GM21619 (cell line): Measurements from ENCODE around the gene UBE2E2.
"Not testable (repeated sequence)": the region's sequence is repeated elsewhere in the genome, so short reads cannot be mapped to it uniquely, and the experiment has no call there.

Source experiments
- ATAC-seq: cut with Tn5 transposase; IDR thresholded peaks from one replicate; pipeline ENCODE4 v1.9.1; 2021; ENCODE audit not compliant: unreplicated experiment

UBE2E2 gene

GRCh38 chr3:23202921-23203707 lies at the start of gene UBE2E2:
Gene UBE2E2, plus strand, starts transcription at chr3:23203327.
- ATAC-seq: peak; percentile 64

- ATAC-seq: no peak
Observed at GRCh38 chr3:23153436-23153835, 49.7 kb upstream of the UBE2E2 start.

GRCh38 chr3:23157331-23157730 lies 45.8 kb upstream of the UBE2E2 start:
- no peak for ATAC-seq

DNA sequence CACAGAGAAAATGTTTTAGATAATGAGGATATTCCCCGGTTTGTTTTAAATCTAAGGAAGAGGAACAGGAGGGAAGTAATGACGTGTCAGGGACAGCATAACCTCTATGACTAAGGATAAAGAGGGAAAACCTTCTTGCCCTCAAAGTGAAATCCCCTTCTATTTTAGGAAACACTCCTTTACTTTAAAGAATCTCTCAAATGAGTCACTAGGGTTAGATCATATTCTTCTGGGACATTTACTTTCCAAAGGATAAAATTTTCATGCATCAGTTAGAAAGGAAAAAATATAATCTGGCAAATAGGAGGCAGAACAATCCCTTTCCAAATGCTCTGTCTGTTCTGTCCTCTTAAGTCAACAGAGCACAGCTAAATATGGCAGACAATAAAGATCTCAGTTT lies 43.2 kb upstream of the UBE2E2 start:
- ATAC-seq: no peak

- ATAC-seq: no peak
Observed at GRCh38 chr3:23161308-23161707, 41.8 kb upstream of the UBE2E2 start.

- ATAC-seq: peak; percentile 60
Observed at GRCh38 chr3:23161896-23162570, 41.1 kb upstream of the UBE2E2 start.

- ATAC-seq: peak; percentile 47
Observed at GRCh38 chr3:23162934-23163333, 40.2 kb upstream of the UBE2E2 start.

- ATAC-seq: no peak
Observed at GRCh38 chr3:23164746-23165145, 38.4 kb upstream of the UBE2E2 start.

DNA sequence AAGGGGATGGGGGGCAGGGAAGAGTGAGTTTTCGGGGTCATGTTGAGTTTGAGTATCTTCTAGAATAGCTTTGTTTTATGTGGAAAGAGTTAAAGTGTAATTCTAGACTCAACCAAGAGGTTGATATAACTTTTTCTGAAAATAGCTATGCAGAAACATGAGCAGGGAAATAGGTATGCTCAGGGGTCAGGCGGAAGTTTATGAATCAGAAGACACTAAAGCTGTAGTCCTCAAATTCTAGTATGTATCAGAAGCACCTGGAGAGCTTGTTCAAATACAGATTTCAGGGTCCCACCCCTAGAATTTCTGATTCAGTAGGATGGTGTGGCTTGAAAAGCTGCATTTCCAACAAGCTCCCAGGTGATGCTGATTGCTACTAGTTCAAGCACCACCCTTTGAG lies 37.6 kb upstream of the UBE2E2 start:
- ATAC-seq: no peak

DNA sequence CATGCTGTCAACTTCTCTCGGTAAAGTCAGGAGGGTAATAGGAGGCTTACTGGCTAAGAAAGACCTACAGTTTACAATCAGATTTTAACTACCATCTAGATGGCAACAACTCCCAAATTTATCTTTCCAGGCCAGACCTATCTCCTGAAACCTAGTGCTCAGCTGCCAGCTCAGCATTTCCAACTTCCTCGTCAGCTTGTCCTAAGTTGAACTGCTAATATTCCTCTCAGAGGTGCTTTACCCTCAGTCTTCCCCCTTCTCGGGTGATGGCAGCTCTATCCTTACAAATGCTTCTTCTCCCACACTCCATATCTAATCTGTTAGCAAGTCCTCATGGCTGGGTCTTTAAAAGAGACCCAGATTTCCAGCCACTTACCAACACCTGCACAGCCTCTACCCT lies 36.9 kb upstream of the UBE2E2 start:
- no peak for ATAC-seq

DNA sequence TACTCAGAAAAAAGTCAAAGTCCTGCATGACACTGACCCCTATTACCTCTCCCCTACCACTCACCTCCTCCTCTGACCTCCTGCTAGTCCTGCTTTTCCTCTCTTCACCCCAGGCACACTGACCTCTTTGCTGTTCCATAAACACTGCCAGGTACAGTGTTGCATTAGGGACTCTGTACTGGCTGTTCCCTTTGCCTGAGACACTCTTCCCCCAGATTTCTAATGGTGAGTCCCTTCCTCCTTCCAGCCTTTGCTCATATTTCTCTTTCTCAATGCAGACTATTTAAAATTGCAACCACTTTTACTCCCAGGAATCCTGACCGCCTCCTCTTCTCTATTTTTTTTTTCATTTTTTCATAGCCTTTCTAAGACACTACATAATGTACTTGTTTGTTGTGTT lies 36.3 kb upstream of the UBE2E2 start:
- ATAC-seq: no peak

- ATAC-seq: no peak
Observed at GRCh38 chr3:23169551-23169950, 33.6 kb upstream of the UBE2E2 start.

DNA sequence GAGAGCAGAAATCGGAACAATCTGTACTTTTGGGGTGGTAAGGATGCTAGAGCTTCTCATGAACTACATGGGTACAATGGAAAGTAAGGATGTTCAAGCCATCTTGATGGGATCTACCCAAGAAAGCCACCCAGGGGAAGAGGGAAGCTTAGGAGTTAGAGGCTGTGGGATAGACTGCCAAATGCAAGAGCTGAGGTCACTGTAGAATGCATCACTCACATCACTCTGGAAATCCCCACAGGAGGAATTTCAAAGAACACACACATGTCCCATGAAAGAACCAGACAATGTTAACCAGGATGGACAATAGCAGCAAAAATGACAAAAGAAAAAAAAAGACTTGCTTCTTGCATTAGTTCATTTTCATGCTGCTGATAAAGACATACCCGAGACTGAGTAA lies 32.8 kb upstream of the UBE2E2 start:
- no peak for ATAC-seq

- no peak for ATAC-seq
Observed at GRCh38 chr3:23172059-23172458, 31.1 kb upstream of the UBE2E2 start.

DNA sequence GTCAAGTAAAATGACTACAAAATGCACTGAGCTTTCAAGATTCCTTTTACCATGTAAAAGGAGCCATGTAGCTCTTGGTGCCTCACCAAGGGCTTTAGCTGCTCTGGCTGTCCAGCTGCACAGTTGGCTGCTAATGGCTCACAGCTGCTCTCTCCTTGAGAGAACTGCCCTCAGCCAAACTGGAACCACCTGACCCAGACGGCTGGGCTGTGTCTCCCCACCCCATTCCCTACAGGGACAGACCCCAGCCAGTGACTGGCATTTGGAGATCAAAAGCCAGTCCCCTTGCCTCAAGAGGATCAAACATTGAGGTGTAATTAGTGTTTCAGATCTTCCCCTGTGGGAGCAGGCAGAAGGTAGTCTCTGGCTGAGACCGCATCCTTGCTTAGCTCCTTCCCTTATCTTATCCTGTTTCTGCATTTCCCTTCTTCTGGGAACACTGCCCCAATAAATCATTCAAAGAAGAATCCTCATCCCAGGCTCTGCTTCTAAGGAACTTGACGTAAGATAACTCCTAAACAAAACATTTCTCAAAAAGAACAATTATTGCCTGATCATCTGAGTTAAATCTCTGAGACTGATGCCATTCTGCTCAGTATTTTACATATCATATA lies 28.6 kb upstream of the UBE2E2 start:
- no peak for ATAC-seq

DNA sequence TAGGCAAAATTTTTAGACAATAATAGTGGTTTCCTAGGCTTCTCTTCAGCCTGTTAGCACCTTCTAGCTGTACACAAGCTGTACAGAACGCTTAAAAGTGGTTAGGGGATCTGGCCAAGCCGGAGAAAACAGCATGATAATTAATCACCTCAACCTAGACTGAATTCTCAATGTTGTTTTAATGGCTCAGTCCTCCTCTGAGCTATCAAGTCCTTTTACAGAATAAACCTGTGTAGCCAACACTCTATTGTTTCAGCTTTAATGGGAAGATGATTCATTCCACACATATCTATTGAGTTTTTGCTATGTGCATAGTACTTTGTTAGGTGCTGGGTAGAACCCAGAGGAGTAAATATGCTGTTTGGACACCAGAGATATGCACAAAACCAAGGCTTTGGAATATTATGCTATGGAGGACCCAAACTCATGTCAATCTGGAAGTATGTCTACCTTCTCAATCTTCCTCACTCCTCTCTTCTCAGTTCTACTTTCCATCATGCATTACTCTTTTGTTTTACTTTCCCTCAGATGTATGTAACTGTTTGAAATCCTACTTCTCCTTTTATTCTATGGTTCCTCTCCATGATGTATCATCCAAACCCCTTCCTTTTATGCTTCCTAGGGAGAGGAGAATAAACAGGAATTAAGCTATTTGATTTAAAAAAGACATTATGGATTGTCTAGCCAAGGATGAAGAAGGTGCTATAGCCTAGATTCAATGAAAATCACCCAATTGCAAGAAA lies 27.6 kb upstream of the UBE2E2 start:
- ATAC-seq: no peak

- not testable (repeated sequence) for ATAC-seq
Observed at GRCh38 chr3:23176839-23177238, 26.3 kb upstream of the UBE2E2 start.

GRCh38 chr3:23182996-23183513 lies 20.1 kb upstream of the UBE2E2 start:
- ATAC-seq: no peak

DNA sequence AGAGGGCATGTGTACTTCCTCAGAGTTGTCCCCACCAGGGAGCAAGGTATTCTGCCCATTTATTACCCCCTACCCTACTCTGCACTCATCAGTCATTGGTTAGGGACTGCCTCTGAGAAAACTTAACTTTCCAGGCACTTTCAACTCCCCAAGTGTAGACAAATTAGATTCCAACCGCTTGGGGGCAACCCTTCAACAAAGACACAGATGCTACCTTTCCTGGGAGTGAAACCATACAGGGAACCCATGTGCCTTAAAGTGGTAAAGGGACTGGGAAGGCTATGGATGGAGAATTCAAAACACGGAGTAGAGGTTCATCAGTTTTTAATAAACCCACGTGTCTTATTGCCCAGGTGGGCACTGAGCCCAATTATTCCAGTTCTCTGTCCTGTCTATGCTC lies 19.4 kb upstream of the UBE2E2 start:
- no peak for ATAC-seq

DNA sequence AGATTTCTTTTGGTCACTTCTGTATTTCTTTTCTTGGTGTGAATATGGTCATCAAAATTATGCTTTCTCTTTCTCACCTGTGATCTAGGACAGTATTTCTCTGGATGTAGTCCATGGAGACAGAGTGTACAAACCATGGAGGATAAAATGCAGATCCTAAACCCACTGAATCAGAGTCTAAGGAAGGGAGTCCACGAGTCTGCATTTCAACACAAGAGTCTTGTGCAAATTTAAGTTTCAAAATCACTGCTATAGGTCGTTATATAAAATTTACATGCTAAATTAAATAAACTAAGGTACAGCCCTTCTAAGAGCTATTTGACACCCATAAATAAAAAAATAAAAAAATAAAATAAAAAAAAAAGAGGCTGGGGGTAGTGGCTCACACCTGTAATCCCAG lies 17.3 kb upstream of the UBE2E2 start:
- ATAC-seq: no peak

DNA sequence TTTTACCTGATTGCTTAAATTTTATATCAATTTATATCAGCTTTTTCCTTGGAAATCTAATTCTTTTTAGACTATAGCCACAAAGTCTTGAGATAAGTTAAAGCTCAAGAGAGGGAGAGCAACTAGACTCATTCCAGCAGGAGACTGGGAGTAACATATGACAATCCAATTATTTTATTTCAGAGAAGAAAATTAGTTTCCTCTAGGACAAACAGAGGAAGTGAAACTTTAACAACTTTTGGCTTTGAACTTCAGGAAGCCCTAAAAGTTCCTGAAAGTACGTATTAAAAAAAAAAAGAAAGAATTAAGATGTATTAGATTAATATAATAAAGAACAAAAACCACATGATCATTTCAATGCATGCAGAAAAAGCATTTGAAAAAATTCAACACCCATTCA lies 13.9 kb upstream of the UBE2E2 start:
- ATAC-seq: no peak
